Measurements from ENCODE around the gene TOPAZ1.

- TF ChIP-seq POLR2AphosphoS5 (IDR thresholded peaks at IDR 0.05; ENCODE audit: borderline replicate concordance, low read depth, low read length), result no peak
- no peak for TF ChIP-seq EZH2 (IDR thresholded peaks at IDR 0.05)
- no peak for TF ChIP-seq FOXP2 (optimal IDR thresholded peaks at IDR 0.05; ENCODE audit: control extremely low read depth, extremely low read length, insufficient read depth)
Measured at GRCh38 chr3:44338828-44339127, 97.1 kb downstream of the TOPAZ1 start.

All from SK-N-MC (cell line).